Activated CD4-positive, alpha-beta T cell treated with anti-CD3 and anti-CD28 coated beads, Interleukin-2, Interleukin-6, amounts not matched to agents 100 ng/mL and 50 ng/mL, durations not matched to agents 16 hours and 8 hours (primary cell): ENCODE results near the gene HTD2.
"Not testable (repeated sequence)": the region's sequence is repeated elsewhere in the genome, so short reads cannot be mapped to it uniquely, and the experiment has no call there.

ENCODE experiments used
- DNase-seq: peaks from one replicate; pipeline ENCODE4 v3.0.0-alpha.2; 2020

Gene HTD2

DNA sequence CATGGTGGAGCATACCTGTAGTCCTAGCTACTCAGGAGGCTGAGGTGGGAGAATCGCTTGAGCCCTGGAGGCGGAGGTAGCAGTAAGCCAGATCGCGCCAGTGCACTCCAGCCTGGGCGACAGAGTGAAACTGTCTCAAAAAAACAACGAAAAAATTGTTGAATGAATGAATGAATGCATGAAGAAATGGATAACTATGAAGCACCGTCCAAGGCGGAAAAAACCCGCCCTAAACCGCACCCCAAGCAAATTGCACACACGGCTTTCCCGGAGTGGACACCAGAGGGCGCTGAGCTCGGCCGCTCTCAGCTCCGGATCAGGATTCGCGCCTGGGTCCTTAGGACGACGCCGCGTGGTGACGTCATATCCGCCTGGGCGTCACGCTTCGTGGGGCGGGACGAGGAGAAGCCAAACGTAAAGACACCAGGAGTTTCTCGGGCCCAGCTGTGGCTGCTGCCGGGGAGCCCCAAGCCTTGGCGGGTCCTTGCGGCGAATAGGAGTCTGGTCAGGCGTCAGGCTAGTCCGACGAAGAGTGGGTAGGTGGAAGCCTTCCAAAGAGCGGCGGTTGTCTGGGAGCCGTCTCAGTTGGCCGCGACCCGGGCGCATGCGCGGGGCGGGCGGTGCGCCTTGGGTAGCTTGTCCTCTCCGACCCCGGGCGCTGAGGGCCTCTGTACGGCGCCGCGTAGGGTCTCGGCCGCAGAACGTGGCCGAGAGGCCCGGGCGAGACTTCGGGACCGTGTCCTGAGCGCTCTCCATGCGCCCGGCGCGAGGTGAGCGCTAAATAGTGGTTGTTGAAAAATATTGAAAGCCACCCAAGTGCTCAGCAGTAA lies at the start of gene HTD2, which contains the start of gene RPP14:
HTD2 (plus strand) TSS at position 639 of the 830 bp plus-strand sequence. CDS start 11,094 bp downstream, outside the sequence.
RPP14 (plus strand) TSS at position 364 of the 830 bp plus-strand sequence. CDS start 4,085 bp downstream, outside the sequence.
- peak; percentile 98 for DNase-seq

DNA sequence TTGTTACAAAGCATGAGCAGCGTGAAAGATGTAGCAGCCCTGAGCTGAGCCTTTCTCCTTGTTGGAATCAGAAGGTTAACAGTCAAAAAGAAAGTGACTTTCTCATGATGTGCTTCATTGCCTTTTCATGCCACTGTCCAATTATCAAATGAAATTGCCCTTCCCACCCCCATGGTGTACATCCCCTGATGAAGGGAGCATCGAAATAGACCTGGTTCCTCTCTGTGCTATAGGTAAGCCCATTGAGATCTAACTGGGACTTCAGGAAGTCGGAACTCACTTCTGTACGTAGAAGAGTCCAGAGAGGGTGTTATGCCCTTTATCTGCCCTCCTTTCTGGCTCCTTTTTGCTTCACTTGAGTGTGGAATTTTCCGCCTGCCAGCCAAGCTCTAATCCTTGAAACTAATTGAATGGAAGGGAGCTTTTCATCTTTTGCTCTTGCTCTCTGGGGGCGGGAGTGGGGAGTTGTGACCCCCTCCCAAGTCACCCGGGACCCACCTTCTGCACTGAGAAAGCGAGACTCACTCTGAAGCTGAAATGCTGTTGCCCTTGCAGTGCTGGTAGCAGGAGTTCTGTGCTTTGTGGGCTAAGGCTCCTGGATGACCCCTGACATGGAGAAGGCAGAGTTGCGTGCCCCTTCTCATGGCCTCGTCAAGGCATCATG lies 47.8 kb upstream of the HTD2 start:
- no peak for DNase-seq

DNA sequence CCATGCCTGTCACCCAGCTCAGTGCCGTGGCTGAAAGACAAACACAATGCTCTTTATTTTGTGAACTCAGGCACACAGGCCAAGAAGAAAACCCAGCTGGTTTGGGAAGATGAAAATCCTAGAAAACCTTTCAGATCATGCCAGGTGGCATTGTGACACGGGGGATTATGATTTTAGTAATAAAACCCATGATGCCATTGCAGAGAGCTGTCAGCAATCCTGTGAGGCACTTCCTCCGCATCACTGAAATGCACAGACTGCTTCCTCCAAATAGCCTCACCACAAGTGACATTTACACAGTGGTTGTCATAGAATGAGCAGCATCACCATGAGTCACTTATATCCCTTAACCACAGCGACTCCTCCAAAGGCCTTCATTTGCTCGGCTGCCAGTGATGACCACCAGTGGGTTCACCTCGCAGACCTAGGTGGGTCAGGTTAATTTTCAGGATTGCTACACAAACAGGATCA lies 46.0 kb upstream of the HTD2 start:
- peak; percentile 53 for DNase-seq

GRCh38 chr3:58260733-58261132 lies 45.6 kb upstream of the HTD2 start:
- DNase-seq: peak; percentile 5

DNA sequence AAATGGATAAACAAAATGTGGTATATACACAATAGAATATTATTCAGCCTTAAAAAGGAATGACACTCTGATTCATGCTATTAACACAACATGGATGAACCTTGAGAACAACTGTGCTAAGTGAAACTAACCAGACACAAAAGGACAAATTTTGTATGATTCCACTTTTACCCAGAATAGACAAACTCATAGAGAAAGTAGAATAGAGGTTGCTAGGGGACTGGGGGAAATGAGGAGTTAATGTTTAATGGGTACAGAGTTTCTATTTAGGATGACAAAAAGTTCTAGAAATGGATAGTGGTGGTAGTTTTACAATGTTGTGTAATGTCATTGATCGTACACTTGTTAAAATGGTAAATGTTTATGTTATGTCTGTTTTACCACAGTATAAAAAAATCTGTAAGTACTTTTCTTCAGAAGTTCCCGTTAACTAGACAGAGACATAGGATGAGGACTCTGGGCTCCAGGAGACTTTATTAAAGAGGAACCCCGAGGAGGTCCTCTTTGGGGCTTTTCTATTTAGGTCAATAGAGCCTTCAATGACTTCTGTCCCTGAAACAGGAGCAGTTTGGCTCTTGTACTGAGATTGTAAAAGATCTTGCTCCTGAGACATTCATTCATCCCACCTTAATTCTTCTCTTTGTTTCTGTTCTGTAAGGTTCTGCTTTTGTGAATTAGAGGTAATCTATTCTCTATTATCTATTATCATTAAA lies 44.2 kb upstream of the HTD2 start:
- DNase-seq: no peak

- DNase-seq: no peak
Observed at GRCh38 chr3:58266577-58266976, 39.7 kb upstream of the HTD2 start.

- DNase-seq: not testable (repeated sequence)
Observed at GRCh38 chr3:58267543-58267942, 38.8 kb upstream of the HTD2 start.

- no peak for DNase-seq
Observed at GRCh38 chr3:58269356-58269755, 37.0 kb upstream of the HTD2 start.

- no peak for DNase-seq
Observed at GRCh38 chr3:58270485-58270884, 35.8 kb upstream of the HTD2 start.

GRCh38 chr3:58271901-58272501 lies 34.3 kb upstream of the HTD2 start:
- DNase-seq: peak; percentile 34

GRCh38 chr3:58272891-58273290 lies 33.4 kb upstream of the HTD2 start:
- DNase-seq: no peak

DNA sequence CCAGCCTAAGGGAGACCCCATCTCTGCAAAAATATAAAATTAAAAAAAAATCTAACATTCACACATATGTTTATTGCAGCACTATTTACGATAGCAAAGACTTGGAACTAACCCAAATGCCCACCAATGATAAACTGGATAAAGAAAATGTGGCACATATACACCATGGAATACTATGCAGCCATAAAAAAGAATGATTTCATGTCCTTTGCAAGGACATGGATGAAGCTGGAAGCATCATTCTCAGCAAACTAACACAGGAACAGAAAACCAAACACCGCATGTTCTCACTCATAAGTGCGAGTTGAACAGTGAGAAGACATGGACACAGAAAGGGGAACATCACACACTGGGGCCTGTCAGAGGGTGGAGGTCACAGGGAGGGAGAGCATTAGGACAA lies 33.0 kb upstream of the HTD2 start:
- DNase-seq: not testable (repeated sequence)

- DNase-seq: no peak
Observed at GRCh38 chr3:58274027-58274614, 32.2 kb upstream of the HTD2 start.

- no peak for DNase-seq
Observed at GRCh38 chr3:58281069-58281468, 25.3 kb upstream of the HTD2 start.

GRCh38 chr3:58285334-58285733 lies 21.0 kb upstream of the HTD2 start:
- DNase-seq: no peak

- no peak for DNase-seq
Observed at GRCh38 chr3:58287354-58287753, 19.0 kb upstream of the HTD2 start.

DNA sequence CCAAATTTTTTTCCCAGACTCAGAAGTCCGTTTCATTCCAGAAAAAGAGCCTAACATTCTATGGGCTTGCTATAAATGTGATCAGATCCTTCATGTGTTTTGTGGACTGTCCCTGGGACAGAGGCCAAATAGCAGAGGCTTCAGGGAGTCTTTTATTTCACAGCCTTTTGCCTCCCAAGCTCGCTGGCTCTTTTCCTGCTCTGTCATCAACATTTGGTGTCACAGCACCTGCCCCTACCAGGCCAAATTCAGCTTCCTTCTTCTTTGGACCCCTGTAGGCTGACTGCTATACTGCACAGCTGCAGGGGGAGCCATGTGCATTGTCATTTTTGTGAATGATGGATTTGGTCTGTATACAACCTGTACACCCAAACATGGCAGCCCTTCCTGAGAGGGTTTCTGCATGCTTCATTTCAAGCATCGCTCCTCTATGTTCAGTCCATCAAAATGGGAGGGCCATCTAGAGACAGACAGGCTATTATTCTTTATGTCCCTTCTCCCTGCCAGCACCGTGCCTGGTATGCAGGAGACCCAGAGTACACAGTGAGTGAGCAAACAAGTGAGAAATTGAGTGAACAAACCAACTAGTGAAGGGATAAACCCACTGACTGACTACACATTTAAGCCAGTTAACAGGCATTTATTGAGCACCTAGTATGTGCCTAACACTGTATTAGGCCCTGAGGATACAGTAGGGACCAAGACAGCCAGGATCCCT lies 18.1 kb upstream of the HTD2 start:
- DNase-seq: no peak

- DNase-seq: not testable (repeated sequence)
Observed at GRCh38 chr3:58288964-58289613, 17.2 kb upstream of the HTD2 start.

GRCh38 chr3:58290446-58290845 lies 15.9 kb upstream of the HTD2 start:
- not testable (repeated sequence) for DNase-seq

- DNase-seq: no peak
Observed at GRCh38 chr3:58291671-58292338, 14.5 kb upstream of the HTD2 start.

DNA sequence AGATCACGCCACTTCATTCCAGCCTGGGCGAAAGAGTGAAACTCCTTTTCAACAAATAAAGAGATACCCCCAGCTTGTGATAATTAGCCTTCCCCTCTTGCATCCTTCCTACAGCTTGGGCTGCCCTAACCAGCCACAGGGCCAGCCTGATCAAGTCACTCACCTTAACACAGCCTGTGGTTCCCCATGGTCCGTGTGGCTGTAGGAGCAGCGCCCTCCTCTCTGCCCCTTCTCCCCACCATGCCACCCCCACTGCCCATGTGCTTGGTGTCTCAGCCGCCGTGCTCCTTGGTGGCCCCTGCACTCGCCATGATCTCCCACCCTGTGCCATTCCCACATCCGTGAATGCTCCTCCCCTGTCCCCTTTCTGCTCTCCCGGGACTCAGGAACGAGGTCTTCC lies 13.5 kb upstream of the HTD2 start:
- DNase-seq: no peak
